Fibroblast of skin of abdomen (primary cell): ENCODE results near the gene C16orf92.
"Not testable (repeated sequence)": the region's sequence is repeated elsewhere in the genome, so short reads cannot be mapped to it uniquely, and the experiment has no call there.

Source experiments
- DNase-seq: peaks from one replicate; pipeline ENCODE4 v3.0.0-alpha.2; 2013

Gene C16orf92

DNA sequence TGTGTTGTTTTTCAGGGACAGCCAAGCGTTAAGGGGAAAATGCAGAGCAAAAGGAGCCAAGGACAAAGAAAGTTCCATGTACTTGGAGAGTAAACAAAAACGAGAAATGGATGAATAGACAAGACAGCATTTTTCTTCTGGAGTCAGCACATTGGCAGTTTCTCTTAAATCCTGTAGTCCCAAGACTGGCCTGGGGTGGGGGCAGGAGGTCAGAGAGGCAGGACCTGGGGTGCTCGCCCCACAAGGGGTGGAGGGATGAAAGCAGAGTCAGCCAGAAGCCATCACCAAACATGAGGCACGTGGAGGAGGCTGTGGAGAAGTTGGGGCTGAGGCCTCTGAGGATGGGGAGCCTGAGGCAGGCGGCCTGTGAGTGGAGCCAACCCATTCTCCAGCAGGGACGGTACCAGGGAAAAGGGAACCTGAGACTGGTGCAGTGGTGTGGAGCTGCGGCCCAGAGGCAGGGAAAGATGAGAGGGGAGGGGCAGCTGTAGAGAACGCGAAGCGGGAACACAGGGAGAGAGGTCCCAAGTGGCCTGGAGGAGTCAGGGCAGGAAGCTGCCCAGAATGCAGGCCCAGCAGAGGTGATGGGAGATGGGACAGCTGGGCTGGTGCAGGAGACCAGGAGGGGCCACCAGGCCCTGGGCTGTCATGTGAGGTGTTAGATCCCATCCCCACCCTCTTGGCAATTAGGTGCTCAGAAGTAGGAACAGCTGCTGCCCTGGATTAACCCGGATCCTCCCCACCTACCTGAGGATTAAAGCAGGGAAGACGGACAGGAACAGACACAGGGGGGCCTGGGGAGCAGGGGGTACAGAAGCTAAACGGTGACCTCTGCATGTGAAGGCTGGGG lies 4.8 kb downstream of the C16orf92 start:
- no peak for DNase-seq

DNA sequence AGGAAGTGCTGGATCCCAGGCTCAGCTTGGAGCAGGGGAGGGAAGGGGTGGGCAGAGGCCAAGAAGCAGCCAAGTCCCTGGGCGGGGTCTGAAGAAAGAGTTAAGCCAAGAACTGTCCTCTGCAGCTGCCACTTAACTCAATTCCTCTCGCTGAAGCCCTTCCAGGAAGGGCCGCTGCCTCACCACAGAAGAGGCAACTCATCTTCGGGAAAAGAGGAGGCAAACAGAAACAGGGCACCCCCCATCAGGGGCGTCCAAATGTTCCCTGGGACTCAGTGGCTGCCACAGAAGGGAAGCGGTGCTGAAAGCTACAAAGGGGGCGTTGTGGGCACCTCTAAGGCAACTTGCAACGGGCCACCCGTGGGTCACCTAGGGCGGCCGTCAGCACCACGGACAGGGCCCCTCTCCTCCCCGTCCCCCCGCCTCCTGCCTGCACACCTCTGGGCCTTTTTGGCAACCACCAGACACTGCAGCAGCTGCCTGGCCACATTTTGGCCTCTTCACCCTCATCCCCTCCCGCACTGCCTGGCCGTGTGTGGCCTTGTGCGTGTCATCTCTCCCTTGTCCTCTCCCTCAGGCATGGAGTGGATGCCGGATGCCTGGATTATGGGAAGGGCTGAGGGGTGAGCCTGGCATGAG lies 5.6 kb downstream of the C16orf92 start:
- no peak for DNase-seq

DNA sequence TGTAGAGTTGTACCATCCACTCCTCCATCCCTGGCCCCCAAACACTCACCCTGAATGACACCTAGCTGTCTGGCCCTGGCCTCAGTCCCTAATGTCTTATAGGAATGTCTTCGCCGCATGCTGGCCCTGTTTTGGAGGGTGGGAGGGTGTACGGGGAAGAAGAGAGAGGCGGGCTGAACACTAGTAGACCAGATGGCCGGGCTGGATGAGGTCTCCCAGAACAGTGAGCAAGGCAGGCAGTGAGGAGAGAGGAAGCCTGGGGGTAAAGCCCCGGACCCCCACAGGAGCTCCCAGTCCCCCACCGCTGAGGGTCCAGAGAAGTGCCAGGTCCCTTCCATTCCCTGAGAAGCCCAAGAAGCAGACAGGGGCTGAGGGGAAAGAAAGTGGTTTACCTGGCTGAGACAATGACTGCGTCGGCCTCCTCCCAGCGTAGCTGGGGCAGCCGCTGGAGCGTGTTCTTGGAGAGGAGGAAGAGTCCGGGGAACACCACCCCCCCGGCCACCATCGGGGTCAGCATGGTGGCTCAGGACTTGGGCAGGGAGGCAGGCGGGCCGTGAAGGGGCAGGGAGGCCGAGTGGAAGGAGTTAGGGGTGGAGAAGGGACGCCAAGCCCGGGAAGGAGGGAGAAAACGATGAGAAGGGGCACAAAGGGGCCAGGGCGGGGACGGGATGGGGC lies 7.2 kb downstream of the C16orf92 start:
- DNase-seq = no peak

DNA sequence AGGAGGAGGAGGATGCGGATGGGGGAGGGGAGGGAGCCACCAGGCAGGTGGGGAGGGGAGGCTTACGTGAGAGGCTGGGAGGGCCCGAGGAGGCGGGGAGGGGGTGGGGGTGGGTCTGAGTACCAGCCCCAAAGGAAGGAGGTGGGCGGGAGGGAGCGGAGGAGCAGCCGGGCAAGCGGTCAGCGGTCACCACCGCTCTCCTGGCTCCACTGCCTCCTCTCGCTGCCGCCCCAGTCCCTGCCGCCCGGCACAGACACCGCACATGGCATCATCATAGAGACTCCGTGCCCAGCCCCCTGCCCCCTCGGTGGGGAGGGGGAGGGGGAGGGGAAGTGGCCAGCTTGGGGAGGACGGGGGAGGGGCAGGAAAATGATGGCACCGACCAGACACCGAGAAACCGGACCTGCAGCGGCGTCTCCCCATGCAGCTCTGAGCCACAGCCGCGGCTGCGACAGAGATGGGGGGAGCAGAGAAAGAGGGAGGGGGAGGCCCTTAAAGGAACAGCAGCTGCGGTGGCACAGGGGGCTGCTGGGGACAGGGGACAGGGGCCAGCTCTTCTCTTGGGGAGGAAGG lies 7.9 kb downstream of the C16orf92 start, which contains the start of gene TLCD3B:
TSS of gene TLCD3B (minus strand) at position 431 of the 573 bp plus-strand sequence. CDS start 744 bp downstream, outside the sequence.
- no peak for DNase-seq

DNA sequence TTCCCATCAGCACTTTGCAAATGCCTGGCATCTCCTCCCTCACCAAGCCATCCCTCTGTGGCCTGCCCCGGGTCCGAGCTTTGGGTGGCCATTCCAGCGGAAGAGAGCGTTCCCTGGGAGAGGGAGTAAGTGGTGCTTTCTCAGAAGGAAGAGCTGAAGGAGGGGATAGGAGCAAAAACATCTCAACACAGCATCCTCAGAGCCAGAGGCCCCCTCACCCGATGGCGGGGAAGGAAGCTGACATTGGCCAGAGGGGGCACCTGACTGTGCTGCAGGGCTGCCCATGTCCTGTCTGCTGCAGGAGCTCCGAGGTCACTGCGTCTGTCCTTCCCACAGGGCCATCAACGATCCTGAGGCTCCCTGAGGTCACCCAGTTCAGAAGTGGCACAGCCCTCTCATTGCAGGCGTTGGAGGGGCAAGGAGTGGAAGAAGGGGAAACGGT lies 8.5 kb downstream of the C16orf92 start:
- DNase-seq = no peak

DNA sequence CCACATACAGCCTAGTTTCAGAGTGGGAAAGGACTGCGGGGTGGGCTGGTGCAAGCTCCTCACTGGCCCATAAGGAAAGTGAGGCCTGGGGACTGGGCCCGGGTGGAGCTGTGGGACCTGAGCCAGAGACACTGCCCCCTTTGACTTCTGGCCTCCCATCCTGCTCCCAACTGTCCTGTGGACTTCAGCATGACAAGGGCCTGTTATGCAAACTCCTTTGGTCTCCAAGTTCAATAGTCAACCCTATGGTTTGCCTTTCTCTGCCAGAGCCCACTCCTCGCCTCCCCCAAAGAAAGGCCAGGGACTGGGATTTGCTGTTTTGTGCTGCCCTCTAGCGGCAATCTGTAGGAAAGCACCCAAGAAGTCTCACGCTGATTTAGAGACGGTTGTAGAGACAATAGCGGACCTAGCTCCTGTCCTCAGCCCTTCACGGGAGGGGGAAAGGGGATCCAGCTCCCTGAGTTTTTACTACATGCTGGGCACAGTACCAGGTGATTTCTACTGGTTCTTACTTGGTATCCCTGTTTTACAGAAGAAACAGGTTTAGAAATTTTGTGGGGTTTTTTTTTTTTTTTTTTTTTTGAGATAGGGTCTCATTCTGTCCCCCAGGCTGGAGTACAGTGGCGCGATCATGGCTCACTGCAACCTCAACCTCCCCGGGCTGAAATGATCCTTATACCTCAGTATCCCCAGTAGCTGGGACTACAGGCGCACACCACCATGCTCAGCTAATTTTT lies 9.3 kb downstream of the C16orf92 start:
- peak; percentile 54 for DNase-seq

DNA sequence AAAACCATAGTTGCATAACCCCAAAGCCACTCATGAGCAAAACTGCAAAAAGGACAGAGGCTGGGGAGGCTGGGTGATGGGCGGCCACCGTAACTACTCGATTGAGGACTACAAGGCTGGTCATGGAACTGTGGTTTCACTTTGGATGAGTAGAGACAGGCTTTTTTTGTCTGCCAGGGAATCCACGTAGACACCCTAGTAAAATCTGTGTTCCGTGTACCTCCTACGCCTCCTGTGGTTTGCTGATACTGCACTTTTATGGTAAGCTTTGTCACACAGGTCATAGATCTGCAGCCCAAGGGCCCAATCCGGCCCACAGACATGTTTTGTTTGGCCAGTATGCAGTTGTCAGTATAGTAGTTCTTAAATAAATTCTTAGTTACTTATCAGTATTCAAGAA lies 10.3 kb downstream of the C16orf92 start:
- no peak for DNase-seq

DNA sequence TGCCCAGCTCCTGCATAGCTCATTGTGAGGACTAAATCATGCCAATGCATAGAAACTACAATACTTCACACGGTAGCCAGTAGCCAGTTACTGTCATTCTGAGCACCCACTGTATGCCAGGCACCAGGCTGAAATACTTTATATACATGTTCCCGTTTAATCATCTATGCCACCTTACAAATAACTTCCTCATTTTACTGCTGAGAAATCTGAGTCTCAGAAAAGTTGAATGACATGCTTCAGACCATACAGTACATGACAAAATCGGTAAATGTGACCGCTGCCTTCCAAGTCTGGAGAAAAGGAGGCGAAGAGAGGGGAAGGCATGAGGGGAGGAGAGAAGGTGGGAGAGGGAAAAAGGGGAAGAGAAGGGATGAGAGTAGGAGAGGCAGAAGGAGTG lies 17.2 kb downstream of the C16orf92 start:
- DNase-seq = no peak

DNA sequence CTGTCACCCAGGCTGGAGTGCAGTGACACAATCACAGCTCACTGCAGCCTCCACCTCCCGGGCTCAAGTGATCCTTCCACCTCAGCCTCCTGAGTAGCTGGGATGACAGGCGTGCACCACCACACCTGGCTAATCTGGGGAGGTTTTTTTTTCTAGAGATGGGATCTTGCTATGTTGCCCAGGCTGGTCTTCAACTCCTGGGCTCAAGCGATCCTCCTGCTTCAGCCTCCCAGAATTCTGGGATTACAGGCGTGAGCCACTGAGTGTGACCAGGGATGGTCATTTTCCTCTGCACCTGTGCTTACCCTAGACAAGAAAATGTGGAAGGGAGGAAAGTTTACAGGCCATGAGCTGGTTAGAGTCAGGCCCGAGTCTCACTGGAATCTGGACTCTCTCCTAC lies 17.7 kb downstream of the C16orf92 start:
- not testable (repeated sequence) for DNase-seq

DNA sequence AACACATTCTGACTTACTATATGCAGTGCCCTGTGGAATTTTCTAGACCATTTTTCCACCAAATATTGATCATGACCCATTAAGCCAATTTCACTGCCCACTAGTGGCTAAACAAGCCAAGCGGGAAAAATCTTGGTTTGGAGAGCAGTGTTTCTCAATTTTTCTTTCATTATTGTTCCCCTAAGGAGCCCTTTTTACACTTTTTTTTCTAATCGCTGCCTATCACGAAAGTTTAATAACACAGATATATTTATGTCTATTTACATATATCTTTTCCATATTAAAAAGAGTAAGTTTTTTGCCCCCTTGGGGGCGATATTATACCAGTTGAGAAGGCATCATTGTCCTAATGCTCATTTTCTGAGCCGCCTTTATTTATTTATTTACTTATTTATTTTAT lies 18.8 kb downstream of the C16orf92 start:
- peak; percentile 36 for DNase-seq

DNA sequence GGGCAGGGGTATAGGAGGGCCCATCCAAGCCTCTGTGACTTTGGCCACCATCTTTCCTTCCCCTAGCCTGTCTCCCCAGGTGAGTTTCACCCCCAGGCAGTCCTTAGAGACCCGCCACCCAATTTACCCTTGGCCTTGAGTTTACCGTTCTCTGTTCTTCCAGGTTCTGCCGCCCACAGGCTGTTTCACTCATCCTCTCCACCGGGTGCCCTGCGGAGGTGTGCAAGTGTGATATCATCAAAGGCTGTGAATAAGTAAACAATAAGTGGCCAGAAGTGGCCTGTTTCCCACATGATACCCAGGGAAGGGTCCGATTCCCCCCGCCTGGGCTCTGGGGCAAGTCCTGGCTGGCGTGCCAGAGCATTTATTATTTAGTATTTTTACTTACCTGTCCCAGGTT lies 23.2 kb downstream of the C16orf92 start:
- DNase-seq = no peak

DNA sequence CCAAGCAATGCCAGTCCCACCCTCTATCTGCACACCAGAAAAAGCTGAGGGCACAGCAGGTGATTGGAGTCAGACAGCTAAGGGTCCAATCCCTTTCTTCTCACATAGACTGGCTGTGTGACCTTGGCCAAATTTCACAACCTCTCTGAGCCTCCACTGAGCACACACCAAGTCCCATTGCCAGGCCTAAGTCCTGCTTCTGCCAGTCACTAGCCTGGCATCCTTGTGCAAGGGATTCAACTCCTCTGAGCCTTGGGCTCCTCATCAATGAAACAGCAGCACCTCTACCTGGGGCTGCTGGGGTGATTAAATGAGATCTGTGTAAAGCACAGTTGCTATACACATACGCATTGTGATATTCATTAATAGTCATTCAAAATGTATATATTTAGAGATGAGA lies 23.6 kb downstream of the C16orf92 start:
- no peak for DNase-seq

DNA sequence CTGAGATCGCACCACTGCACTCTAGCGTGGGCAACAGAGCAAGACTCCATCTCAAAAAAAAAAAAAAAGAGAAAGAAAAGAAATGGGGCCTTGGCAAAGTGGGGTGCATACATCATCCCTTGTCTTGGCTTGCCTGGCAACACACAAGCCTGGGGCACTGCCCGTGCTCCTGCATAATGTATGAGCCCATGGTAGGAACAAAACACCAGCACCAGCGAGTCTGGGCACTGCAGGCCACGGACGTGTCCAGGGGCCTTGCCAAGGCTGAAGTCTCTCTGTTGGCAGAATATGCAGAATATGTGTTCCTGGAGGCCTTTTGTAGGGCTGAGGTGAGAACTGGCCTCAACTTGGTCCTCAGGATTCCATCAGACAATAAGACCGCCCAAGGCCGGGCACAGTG lies 26.9 kb downstream of the C16orf92 start:
- DNase-seq = no peak

DNA sequence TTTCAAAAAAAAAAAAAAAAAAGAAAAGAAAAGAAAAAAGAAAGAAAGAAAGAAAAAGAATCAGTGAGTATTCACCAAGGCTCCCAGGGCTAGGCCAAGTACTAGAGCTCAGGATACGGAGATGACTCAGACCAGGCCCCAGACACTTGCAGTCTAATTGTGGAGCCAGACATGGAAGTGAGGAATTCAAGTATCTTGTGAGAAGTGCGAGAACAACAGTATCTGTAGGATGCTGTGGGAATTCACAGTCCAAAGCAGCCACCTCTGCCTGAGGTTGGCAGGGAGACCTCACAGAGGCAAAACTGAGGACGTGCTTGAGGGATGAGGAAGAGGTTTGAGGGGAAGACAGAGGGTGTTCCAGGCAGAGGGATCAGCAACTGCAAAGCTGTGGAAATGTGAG lies 28.5 kb downstream of the C16orf92 start:
- DNase-seq = peak; percentile 64

DNA sequence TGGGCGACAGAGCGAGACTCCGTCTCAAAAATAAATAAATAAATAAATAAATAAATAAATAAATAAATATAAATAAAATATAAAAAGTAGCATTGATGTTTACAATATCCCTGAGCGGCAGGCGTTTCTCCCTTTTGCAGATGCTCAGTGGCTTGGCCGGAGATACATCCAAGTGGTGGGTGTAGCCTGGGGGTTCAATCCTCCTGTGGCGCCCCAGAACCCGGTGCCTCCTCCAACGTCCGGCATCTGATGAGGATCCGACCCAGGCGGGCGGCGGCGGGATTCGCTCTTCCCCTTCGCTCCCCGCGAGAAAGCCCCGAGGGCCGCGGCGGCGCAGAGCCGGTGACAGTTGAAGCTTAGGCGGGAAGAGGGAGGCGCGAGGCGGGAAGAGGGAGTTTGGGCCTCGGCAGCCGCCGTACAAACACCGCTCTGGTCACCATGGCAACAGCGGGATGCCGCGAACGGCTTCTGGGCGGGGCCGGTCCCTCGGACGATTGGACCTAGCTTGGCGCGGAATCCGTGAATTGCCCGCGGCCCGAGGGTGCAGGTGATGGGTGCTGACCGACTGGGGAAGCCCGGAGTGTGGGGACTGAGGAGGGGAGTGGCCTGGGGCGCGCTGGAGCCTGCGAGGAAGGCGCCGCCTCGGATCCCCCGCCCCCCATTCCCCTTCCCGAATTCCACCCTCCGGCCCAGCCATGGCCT lies 29.8 kb downstream of the C16orf92 start:
- DNase-seq = peak; percentile 91

DNA sequence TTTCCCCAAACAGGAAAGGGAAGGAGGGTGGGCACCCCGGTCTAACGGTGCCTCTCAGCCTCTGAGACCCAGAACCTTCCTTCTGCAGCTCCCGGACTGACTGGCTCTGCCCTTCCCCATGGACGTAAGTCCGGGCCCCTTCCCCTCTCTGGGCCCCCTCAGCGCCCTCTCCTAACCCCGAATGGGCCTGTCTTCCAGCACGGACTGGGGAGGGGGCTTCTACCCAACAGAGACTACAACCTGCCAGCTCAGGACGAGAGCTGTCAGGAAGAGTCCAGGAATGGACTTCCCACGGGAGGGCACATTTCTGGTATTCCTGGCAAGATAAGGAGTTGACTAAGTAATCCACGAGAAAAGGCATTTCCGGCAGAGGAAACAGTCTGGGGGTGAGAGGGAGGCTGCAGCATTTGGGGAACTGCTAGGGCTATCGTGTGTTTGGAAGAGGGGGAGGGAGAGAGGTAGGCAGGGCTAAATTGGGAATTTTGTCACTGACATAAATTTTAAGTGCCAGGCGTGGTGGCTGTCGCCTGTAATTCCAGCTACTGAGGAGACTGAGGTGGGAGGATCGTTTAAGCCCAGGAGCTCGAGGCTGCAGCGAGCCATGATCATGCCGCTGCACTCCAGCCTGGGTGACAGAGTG lies 30.5 kb downstream of the C16orf92 start:
- peak; percentile 52 for DNase-seq

DNA sequence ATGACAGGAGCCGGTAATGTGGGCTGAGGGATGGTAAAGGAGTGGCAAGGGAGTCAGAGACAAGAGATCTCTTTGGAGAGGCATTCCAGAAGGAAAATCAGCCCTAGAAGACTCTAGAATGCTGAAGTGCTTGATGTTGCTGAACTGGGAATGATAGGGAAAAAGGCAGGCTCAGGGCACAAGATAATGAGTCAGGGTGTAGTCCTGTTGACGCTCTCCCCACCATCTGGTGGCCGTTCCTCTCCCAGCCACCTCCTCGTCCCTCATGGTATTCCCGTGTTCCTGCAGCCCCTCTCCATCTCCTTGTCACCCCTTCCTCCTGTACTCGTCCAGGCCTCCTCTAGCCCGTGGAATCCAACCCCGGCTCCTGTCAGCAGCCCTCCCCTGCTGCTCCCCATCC lies 31.5 kb downstream of the C16orf92 start:
- DNase-seq = no peak

DNA sequence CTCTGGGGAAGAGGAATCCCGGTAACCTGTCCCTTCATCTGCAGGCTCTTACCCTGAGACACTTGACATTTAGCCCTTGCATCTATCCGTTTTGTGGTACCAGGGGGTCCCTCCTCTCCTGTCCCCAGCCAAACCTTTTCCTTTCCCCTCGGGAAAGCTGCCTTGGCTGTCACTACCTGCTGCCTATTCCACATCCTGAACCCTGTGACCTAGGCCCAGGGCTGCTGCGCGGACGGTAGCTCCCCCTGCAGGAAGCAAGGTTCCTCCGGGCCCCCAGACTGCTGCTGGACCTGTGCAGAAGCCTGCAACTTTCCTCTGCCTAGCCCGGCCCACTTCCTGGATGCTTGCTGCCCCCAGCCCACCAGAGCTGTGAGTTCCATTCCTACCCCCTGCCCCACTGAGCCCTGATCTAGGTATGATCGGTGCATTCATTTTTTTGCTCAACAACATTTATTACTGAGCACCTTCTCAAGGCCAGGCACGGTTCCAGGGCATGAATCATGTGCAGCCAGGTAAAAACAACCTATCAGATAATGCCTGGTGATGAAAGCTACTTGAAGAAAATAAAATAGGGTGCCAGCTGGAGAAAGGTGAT lies 32.1 kb downstream of the C16orf92 start:
- DNase-seq = no peak

DNA sequence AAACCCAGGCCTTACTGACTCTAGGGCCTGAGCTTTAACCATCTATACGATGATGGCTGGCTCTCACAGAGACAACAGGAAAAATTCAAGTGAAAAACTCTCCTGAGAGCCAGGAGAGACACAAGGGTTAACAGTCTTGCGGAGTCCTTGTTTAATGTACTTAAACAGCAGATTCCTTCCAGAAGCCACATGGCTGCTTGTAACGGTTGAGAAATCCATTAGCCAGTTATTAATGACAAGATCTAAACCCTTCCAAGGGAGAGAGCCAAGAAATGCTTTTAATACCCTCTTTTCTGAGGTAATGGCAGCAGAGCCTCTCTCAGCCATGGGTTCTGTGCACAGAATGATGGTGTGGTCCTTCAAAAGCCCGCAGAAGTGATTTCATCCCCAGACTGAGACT lies 37.3 kb downstream of the C16orf92 start:
- no peak for DNase-seq

DNA sequence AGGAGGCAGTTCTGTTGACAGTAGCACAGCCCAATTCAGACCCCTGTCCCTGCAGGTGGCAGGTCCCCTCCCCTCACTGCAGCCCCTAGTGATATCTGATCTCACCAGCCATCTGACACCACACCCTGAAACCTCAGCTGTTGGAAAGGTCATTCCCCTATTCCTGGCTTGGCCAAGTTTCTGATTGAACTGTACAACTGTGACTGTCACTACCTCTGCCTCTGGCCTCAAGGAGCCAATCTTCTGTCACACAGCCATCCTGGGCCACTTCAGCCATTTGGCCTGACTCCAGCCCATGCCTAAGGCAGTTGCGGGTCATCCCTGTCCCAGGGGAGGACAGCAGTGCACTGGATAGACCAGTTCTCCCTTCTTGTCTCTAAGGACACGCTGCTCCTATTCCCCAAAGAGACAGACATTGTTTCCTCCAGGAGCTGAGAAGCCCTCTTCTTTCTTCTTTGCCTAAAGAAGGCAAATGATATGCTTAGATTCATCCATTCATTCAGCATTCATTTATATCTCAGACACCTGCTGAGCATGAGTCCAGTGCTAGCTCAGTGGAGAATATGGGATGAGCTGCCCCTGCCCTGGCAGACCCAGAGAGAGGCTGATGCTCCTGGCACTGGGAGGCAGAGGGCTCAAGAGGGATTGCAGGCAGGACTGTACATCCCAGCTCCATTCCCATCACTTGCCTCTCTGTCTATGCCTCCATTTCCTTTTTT lies 38.0 kb downstream of the C16orf92 start:
- DNase-seq = no peak
